Activated T-cell treated with anti-CD3 and anti-CD28 coated beads, Interleukin-2, amount 50 U/mL, for 48 hours (primary cell): Measurements from ENCODE around the gene AK2.
A peak's percentile ranks its signal among the peaks of the same experiment; 100 is the strongest.
"Not testable (repeated sequence)": the region's sequence is repeated elsewhere in the genome, so short reads cannot be mapped to it uniquely, and the experiment has no call there.

Experiments
- DNase-seq, 2 experiments: peaks; one replicate each; pipeline ENCODE4 v3.0.0-alpha.2; 2020

Gene AK2

GRCh38 chr1:33036526-33037503 lies at the start of gene AK2:
Gene AK2, minus strand, starts transcription at chr1:33036883. Its CDS starts 55 bp downstream, at chr1:33036828.
- peak; percentile 96 for DNase-seq

GRCh38 chr1:33086384-33086850 lies 49.7 kb upstream of the AK2 start:
- DNase-seq: peak; percentile 57 to 61

GRCh38 chr1:33085332-33085731 lies 48.6 kb upstream of the AK2 start:
- DNase-seq: no peak

- DNase-seq: no peak
Measured at GRCh38 chr1:33082575-33083108, 46.0 kb upstream of the AK2 start.

- DNase-seq: no peak
Measured at GRCh38 chr1:33081554-33082305, 45.0 kb upstream of the AK2 start.

- peak; percentile 97 to 98 for DNase-seq
Measured at GRCh38 chr1:33080885-33081553, 44.3 kb upstream of the AK2 start, which contains the start of gene AZIN2. Gene AZIN2, plus strand, starts transcription at chr1:33081153. Its CDS starts 1,097 bp downstream, at chr1:33082250.

GRCh38 chr1:33080373-33080772 lies 43.7 kb upstream of the AK2 start:
- DNase-seq: no peak

- DNase-seq: no peak
Measured at GRCh38 chr1:33078030-33078591, 41.4 kb upstream of the AK2 start.

- DNase-seq: no peak
Measured at GRCh38 chr1:33074193-33074945, 37.7 kb upstream of the AK2 start.

GRCh38 chr1:33072707-33073106 lies 36.0 kb upstream of the AK2 start:
- DNase-seq: no peak

GRCh38 chr1:33070628-33071027 lies 33.9 kb upstream of the AK2 start:
- no peak for DNase-seq

- DNase-seq: not testable (repeated sequence)
Measured at GRCh38 chr1:33068108-33068507, 31.4 kb upstream of the AK2 start.

- DNase-seq: not testable (repeated sequence)
Measured at GRCh38 chr1:33066477-33066876, 29.8 kb upstream of the AK2 start.

GRCh38 chr1:33065301-33065700 lies 28.6 kb upstream of the AK2 start:
- no peak for DNase-seq

- peak in 1 of 2 experiments; percentile 30 for DNase-seq
Measured at GRCh38 chr1:33064284-33064683, 27.6 kb upstream of the AK2 start.

GRCh38 chr1:33061834-33062233 lies 25.2 kb upstream of the AK2 start:
- no peak for DNase-seq

- no peak for DNase-seq
Measured at GRCh38 chr1:33060579-33061083, 23.9 kb upstream of the AK2 start.

GRCh38 chr1:33057095-33057494 lies 20.4 kb upstream of the AK2 start:
- no peak for DNase-seq

- no peak for DNase-seq
Measured at GRCh38 chr1:33056426-33056825, 19.7 kb upstream of the AK2 start.

GRCh38 chr1:33055210-33056008 lies 18.7 kb upstream of the AK2 start:
- peak; percentile 46 to 48 for DNase-seq
